ENCODE measurements around the gene DCDC2B.

Gene DCDC2B

GRCh38 chr1:32239790-32240139 is 30.9 kb downstream of the DCDC2B start:
- Histone ChIP-seq H3K4me3 (ENCODE audit: low read depth in 1 of 2, low read length in 2 of 2) (no peak overlapping the region), H3K27ac (ENCODE audit: low read length) (no peak overlapping the region), H3K9me3 (ENCODE audit: insufficient read depth, low read length, severe bottlenecking) (no peaks in the 10 kb centered on the region), H3K4me1 (ENCODE audit: insufficient read depth, low read length) (no peaks in the 10 kb centered on the region), H3K9ac (ENCODE audit: low read depth, low read length) (no peak overlapping the region), H3K79me2 (ENCODE audit: insufficient read depth, low read length) (no peaks in the 10 kb centered on the region), H2AFZ (ENCODE audit: low read depth, low read length) (no peak overlapping the region), H3K27me3 (ENCODE audit: insufficient read depth, low read length, poor library complexity) (no peaks in the 10 kb centered on the region), H3K36me3 (ENCODE audit: insufficient read depth, low read length) (no peaks in the 10 kb centered on the region), H4K20me1 (ENCODE audit: insufficient read depth, low read length) (no peaks in the 10 kb centered on the region), H3K4me2 (ENCODE audit: insufficient read depth, low read length) (no peak overlapping the region)
- ATAC-seq (ENCODE audit: insufficient read depth, low read depth): no peak
- no peak for DNase-seq
- TF ChIP-seq, protein P1, sequence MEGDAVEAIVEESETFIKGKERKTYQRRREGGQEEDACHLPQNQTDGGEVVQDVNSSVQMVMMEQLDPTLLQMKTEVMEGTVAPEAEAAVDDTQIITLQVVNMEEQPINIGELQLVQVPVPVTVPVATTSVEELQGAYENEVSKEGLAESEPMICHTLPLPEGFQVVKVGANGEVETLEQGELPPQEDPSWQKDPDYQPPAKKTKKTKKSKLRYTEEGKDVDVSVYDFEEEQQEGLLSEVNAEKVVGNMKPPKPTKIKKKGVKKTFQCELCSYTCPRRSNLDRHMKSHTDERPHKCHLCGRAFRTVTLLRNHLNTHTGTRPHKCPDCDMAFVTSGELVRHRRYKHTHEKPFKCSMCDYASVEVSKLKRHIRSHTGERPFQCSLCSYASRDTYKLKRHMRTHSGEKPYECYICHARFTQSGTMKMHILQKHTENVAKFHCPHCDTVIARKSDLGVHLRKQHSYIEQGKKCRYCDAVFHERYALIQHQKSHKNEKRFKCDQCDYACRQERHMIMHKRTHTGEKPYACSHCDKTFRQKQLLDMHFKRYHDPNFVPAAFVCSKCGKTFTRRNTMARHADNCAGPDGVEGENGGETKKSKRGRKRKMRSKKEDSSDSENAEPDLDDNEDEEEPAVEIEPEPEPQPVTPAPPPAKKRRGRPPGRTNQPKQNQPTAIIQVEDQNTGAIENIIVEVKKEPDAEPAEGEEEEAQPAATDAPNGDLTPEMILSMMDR (IDR thresholded peaks at IDR 0.05; ENCODE audit: borderline replicate concordance, extremely low read depth, low read length, poor library complexity, severe bottlenecking): no peak
- TF ChIP-seq EZH2 (IDR thresholded peaks at IDR 0.05; ENCODE audit: borderline replicate concordance, low read depth, low read length, severe bottlenecking): no peak

DNA sequence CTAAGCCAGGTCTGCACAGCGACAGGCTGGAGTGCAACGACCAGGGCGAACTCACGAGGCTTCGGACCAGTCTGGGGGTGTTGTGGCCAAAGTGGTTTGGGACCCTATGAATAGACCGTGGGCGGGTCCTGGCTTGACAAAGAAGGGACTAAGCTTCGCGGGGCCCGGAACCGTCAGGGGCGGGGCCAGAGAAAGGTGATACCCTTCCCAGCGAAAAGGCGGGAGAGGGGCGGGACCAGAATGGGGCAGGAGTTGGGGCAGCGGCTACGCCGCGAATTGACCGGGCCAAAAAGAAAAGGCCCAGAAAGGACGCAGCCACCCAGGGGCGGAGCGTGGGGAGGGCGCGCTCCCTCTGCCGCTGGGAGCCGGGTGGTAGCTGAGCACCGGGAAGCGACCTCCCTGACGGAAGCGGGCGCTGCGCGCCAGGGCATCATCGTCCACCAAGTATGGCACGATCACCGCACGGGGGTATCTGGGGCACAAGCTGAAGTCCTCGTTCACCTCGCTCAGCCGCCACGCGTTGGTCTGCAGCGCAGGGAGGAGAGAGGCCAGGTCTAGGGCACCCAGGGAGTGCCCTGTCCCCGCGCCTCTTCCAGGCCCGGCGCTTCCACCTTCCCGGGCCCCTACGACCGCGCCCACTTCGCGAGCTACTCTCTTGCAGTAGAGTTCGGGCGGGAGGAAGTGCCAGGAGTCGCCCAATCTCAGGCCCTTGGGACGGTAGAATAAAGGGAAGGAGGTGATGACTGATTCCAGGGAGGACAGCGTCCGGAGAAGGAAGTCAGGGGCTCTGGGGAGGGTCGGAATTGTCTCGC is 31.5 kb downstream of the DCDC2B start:
- Histone ChIP-seq H3K27me3 (ENCODE audit: insufficient read depth, low read length, poor library complexity) (no peaks in the 10 kb centered on the region), H2AFZ (ENCODE audit: low read depth, low read length) (no peak overlapping the region), H3K4me2 (ENCODE audit: insufficient read depth, low read length) (no peak overlapping the region), H3K36me3 (ENCODE audit: insufficient read depth, low read length) (no peaks in the 10 kb centered on the region), H3K4me3 (ENCODE audit: low read depth in 1 of 2, low read length in 2 of 2) (no peak overlapping the region), H4K20me1 (ENCODE audit: insufficient read depth, low read length) (no peaks in the 10 kb centered on the region), H3K4me1 (ENCODE audit: insufficient read depth, low read length) (no peaks in the 10 kb centered on the region), H3K79me2 (ENCODE audit: insufficient read depth, low read length) (no peaks in the 10 kb centered on the region), H3K27ac (ENCODE audit: low read length) (no peak overlapping the region), H3K9me3 (ENCODE audit: insufficient read depth, low read length, severe bottlenecking) (no peaks in the 10 kb centered on the region), H3K9ac (ENCODE audit: low read depth, low read length) (no peak overlapping the region)
- ATAC-seq (ENCODE audit: insufficient read depth, low read depth) (no peak), DNase-seq (no peak)
- TF ChIP-seq EZH2 (IDR thresholded peaks at IDR 0.05; ENCODE audit: borderline replicate concordance, low read depth, low read length, severe bottlenecking): no peak
- TF ChIP-seq, protein P1 (IDR thresholded peaks at IDR 0.05; ENCODE audit: borderline replicate concordance, extremely low read depth, low read length, poor library complexity, severe bottlenecking): no peak

DNA sequence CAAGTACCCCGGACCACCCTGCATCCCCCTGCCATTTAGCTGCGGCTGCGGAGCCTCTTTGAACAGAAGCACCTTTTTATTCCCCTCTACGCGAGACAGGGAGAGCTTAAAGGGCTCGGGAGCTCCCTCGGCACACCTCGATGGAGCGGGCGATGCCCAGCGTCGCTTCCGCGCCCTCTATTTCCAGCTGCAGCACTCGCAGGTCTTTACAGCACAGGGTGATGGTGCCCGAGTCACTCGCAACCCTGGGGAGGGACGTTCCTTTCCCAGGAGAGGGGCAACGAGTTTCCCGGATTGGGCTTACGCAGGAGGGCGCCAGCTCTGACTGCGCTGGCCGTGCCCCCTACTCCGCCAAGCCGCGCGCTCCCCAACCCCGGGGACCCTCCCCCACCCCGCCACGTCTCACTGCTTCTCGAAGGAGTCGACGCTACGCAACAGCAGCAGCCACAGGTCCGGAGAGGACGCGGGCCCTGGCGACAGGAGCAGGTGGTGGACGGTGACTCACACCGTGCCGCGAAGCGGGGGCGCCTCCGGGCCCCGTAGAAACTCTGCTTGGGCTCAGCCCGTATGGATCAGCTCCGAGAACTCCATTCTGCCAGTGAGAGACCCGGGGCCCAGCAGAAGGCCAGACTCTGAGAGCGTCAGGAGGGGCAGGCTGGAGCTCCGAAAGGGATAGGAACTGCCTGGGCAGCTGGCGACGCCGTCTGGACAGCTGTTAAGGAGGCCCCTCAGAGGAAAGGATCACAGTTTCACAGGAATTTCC is 32.3 kb downstream of the DCDC2B start:
- H3K4me1 ChIP-seq (ENCODE audit: insufficient read depth, low read length): no peaks in the 10 kb centered on the region
- no peak for DNase-seq
- no peak overlapping the region for H2AFZ ChIP-seq (ENCODE audit: low read depth, low read length)
- no peaks in the 10 kb centered on the region for H3K79me2 ChIP-seq (ENCODE audit: insufficient read depth, low read length)
- ATAC-seq (ENCODE audit: insufficient read depth, low read depth): no peak
- H3K36me3 ChIP-seq (ENCODE audit: insufficient read depth, low read length): no peaks in the 10 kb centered on the region
- TF ChIP-seq, protein P1 (IDR thresholded peaks at IDR 0.05; ENCODE audit: borderline replicate concordance, extremely low read depth, low read length, poor library complexity, severe bottlenecking): no peak
- no peak for TF ChIP-seq EZH2 (IDR thresholded peaks at IDR 0.05; ENCODE audit: borderline replicate concordance, low read depth, low read length, severe bottlenecking)
- H3K27me3 ChIP-seq (ENCODE audit: insufficient read depth, low read length, poor library complexity): no peaks in the 10 kb centered on the region
- no peak overlapping the region for H3K27ac ChIP-seq (ENCODE audit: low read length)
- H3K4me2 ChIP-seq (ENCODE audit: insufficient read depth, low read length): no peak overlapping the region
- no peaks in the 10 kb centered on the region for H3K9me3 ChIP-seq (ENCODE audit: insufficient read depth, low read length, severe bottlenecking)
- H3K4me3 ChIP-seq (ENCODE audit: low read depth in 1 of 2, low read length in 2 of 2): no peak overlapping the region
- no peak overlapping the region for H3K9ac ChIP-seq (ENCODE audit: low read depth, low read length)
- no peaks in the 10 kb centered on the region for H4K20me1 ChIP-seq (ENCODE audit: insufficient read depth, low read length)

Measured in DND-41 (cell line).